Measurements from ENCODE around the gene NR5A1. TPM values are rescaled to one million over a fixed set of nuclear protein-coding genes. Genes with fewer than 3 reads are reported as not detected.

Gene NR5A1
- total RNA-seq, 1 donor from 2014 or later: not detected

DNA sequence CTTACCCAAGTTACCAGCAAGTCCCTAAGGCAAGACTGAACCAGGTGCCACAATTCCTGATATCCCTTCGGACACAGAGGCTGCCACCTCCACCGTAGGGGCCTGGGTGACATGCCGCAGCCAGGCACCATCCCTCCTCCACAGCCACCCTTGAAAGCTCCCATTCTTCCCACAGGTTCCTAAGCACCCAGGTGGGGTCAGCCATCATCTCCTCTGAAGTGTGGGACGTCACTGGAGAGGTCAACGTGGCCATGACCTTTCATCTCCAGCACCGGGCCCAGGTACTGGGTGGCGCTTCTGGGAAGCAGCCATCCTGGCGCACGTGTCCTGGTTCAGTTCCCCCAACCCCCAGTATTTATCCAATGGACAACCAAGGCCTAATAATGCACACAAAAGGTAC, 48.8 kb downstream of the NR5A1 start:
- no peak for DNase-seq (ENCODE audit: low read depth, low spot score)

GRCh38 chr9:124457887-124458431, 49.2 kb downstream of the NR5A1 start:
- no peak for DNase-seq (ENCODE audit: low read depth, low spot score)

DNA sequence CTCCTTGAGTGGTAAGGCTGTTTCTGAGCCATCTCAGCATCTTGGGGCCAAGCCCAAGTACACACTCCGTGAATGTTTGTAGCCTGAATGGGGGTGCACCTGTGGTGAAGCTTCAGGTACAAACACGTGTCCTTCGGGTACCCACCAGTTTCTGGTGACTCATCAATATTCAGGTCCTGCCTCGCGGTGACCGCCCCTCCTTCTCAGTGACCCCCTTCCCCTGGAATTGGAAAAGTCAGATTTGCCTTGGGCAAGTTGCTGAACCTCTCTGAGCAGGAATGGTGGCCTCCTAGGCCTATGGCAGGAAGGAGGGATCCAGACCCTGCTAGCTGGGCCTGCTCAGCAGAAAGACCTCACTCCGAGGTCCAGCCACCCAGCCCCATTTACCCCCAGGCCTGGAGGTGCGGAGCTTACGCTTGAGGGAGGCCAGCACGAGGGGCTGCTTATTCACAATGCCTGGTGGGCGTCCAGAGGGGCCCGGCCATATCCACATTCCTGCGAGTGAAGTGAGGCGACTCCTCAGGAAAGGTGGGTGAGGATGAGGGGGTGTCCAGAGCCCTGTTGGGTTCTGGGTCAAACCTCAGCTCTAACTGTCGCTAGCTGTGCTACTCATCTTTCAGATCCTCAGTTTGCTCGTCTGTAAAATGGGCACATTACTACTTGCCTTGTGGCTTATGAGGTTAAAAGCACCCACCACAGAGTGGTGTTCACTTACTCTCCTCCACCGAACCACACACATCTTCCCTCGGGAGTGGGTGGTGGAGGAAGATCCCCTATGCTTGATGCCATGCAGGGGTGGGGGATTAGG, 49.9 kb downstream of the NR5A1 start:
- no peak for DNase-seq (ENCODE audit: low read depth, low spot score)

DNA sequence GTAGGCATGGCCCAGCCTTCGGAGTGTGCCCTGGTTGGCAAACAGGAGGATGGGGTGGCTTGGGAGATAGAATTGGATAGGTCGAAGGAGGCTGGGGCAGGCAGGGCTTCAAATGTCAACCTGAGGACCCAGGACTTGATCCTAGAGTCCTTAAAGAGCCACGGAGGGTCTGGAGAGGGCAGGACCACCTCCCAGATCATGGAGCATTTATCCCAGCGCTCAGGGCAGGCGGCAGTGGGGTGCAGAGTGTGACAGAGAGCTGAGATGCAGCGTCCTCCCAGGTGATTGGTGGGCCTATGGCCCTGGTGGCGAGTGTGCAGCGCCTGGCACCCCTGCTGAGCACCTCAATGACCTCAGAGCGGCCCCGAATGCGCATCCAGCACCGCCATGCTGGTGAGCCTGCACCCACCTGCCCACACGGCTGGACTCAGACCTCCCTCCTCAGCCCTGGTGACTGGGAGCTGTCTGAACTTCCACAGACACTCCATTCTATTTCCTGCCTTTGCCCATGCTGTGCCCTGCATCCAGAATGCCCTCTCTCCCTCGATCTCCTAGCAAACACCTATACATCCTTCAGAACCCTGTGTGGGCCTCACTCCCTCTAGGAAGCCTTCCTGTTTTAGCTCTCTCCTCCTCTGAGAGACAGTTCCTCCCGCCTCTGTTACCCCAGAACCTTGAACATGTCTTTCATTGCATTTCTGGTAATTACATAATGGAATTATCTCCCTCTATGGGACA, 50.7 kb downstream of the NR5A1 start:
- no peak for DNase-seq (ENCODE audit: low read depth, low spot score)

DNA sequence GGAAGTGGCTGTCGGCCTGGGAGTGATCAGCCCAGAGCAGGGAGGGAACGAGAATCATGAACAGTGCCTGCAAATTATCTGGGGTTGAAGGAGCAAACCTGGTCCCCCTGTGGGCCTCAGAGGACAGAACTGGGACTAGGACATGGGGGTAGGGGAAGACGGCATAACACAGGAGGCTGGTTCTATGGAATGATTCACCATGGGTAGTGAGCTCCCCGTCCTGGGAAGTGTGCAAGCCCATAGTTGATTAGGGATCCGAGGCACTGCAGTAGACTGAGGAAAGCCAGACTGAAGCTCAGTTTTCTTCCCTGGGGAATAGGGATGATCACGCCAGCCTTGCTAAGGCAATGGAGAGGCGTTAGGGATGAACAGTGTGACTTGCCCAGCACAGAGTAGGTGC, 51.4 kb downstream of the NR5A1 start:
- no peak for DNase-seq (ENCODE audit: low read depth, low spot score)

DNA sequence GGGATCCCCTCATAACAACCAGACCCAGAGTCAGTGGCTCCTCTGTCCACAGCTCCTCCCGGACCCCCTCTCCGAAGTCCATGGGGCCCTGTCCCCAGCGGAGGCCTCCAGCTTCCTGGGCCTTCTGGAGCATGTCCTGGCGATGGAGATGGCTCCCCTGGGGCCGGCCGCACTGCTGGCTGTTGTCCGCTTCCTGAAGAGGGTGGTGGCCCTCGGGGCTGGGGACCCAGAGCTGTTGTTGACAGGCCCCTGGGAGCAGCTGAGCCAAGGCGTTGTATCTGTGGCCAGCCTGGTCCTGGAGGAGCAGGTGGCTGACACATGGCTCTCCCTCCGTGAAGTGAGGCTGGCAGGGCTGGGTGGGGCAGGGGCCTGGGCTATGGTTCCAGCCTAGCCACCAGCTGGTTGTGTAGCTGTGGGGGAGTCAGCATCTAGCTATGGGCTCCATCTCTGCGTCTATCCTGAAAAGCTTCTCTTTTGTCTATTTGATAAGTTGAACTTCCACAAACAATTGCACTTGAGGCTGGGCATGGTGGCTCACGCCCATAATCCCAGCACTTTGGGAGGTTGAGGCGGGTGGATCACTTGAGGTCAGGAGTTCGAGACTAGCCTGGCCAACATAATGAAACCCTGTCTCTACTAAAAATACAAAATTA, 52.3 kb downstream of the NR5A1 start:
- DNase-seq (ENCODE audit: low read depth, low spot score): no peak

GRCh38 chr9:124454296-124454695, 52.9 kb downstream of the NR5A1 start:
- DNase-seq (ENCODE audit: low read depth, low spot score): no peak

DNA sequence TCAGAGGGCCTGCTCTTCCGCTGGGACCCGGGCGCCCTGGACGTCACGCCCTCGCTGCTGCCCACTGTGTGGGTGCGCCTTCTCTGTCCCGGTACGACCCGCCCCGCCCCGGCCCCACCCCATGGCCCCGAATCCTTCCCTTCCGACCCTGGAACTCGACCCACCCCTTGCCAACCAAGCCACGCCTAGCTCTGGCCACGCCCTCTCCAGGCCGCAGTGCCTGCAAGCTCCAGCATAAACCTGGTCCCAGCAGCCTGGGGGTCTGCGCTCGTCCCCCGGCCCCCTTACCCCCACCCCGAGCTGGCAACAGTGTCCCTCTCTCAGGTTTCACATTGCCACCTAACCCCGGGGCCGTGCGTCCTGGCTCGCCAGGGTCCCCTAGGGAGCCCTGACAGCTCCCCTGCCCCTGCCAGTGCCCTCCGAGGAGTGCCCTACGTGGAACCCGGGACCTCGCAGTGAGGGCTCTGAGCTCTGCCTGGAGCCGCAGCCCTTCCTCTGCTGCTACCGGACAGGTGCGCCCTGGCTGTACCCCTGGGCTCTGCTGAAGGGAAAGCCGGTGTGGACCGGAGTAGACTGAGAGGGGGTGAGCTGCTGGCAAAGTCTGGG, 53.5 kb downstream of the NR5A1 start:
- no peak for DNase-seq (ENCODE audit: low read depth, low spot score)

GRCh38 chr9:124452841-124453585, 54.2 kb downstream of the NR5A1 start:
- DNase-seq (ENCODE audit: low read depth, low spot score): no peak

- no peak for DNase-seq (ENCODE audit: low read depth, low spot score)
Measured at GRCh38 chr9:124452326-124452725, 54.9 kb downstream of the NR5A1 start.

- DNase-seq (ENCODE audit: low read depth, low spot score): no peak
Measured at GRCh38 chr9:124450931-124451661, 56.1 kb downstream of the NR5A1 start.

- DNase-seq (ENCODE audit: low read depth, low spot score): no peak
Measured at GRCh38 chr9:124450241-124450924, 56.8 kb downstream of the NR5A1 start, which contains the start of gene ADGRD2. ADGRD2 (plus strand) TSS chr9:124450451; CDS start chr9:124451667, 1,216 bp downstream.

- DNase-seq (ENCODE audit: low read depth, low spot score): no peak
Measured at GRCh38 chr9:124449381-124450151, 57.6 kb downstream of the NR5A1 start.

- DNase-seq (ENCODE audit: low read depth, low spot score): no peak
Measured at GRCh38 chr9:124448019-124448418, 59.2 kb downstream of the NR5A1 start.

- no peak for DNase-seq (ENCODE audit: low read depth, low spot score)
Measured at GRCh38 chr9:124447297-124447661, 59.9 kb downstream of the NR5A1 start.

DNA sequence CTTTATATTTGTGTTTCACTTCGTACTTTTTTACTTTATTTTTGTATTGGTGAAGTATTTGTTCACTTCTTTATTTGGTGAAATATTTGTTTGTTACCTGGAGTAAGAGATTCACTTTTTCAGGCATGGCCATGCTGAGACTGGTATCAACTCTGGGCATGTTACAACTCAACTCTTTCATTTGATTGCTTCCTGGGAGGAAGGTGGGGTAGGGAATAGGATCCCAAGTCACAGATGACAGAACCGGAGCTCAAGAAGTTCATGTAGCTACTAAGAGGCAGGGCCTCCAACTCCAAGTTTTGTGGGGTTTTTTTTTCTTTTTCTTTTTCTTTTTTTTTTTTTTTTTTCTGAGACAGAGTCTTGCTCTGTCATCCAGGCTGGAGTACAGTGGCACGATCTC, 63.0 kb downstream of the NR5A1 start:
- DNase-seq (ENCODE audit: low read depth, low spot score): no peak

GRCh38 chr9:124443625-124444024, 63.6 kb downstream of the NR5A1 start:
- DNase-seq (ENCODE audit: low read depth, low spot score): no peak

GRCh38 chr9:124442826-124443225, 64.4 kb downstream of the NR5A1 start:
- no peak for DNase-seq (ENCODE audit: low read depth, low spot score)

- no peak for DNase-seq (ENCODE audit: low read depth, low spot score)
Measured at GRCh38 chr9:124442379-124442778, 64.8 kb downstream of the NR5A1 start.
